GM12878 (cell line): Measurements from ENCODE around the gene WIPF2.

Experiments
- CREB1 ChIP-seq: IDR thresholded peaks from 2 replicates; pipeline ENCODE4 v1.6.1; 2012; ENCODE audit warnings: low read depth, mild to moderate bottlenecking, inconsistent platforms
- CTCF ChIP-seq, 3 experiments: IDR thresholded peaks in 2 of 3; conservative IDR thresholded peaks in 1 of 3; 2 replicates each; pipeline ENCODE4 v1.5.1; 2011; ENCODE audit warnings: low read depth in 3 of 3, low read length in 3 of 3, mild to moderate bottlenecking in 3 of 3, control low read depth in 2 of 3, moderate library complexity in 2 of 3, inconsistent platforms in 1 of 3, mixed read lengths in 1 of 3; ENCODE audit not compliant: control insufficient read depth in 2 of 3, insufficient read depth in 1 of 3; ENCODE audit errors: extremely low read depth in 1 of 3
- EED ChIP-seq: sonication (generic); IDR thresholded peaks from 2 replicates; pipeline ENCODE4 v1.6.1; 2016; ENCODE audit warnings: antibody characterized with exemption, low read depth
- MEF2B ChIP-seq: fragments of 450-650 bp; IDR thresholded peaks from 2 replicates; pipeline ENCODE4 v1.6.1; 2018; ENCODE audit warnings: mild to moderate bottlenecking, moderate library complexity; ENCODE audit not compliant: partially characterized antibody, poor library complexity, severe bottlenecking
- NR2C2 ChIP-seq: IDR thresholded peaks from 2 replicates; pipeline ENCODE4 v1.6.1; 2011; ENCODE audit warnings: borderline replicate concordance, low read depth; ENCODE audit not compliant: control insufficient read depth, insufficient read length
- RELA ChIP-seq: fragments of 450-650 bp; IDR thresholded peaks from 2 replicates; pipeline ENCODE4 v1.8.0; 2014; ENCODE audit warnings: borderline replicate concordance; ENCODE audit not compliant: partially characterized antibody
- TF ChIP-seq, protein P1 (sequence below): fragments of 450-650 bp; IDR thresholded peaks from 2 replicates; pipeline ENCODE4 v1.6.1; 2017; ENCODE audit warnings: mild to moderate bottlenecking, low read depth, inconsistent platforms; ENCODE audit not compliant: poor library complexity, severe bottlenecking
- TF ChIP-seq, protein P2 (sequence below): IDR thresholded peaks from 2 replicates; pipeline ENCODE4 v1.6.1; 2012; ENCODE audit warnings: low read length, inconsistent platforms

DNA sequence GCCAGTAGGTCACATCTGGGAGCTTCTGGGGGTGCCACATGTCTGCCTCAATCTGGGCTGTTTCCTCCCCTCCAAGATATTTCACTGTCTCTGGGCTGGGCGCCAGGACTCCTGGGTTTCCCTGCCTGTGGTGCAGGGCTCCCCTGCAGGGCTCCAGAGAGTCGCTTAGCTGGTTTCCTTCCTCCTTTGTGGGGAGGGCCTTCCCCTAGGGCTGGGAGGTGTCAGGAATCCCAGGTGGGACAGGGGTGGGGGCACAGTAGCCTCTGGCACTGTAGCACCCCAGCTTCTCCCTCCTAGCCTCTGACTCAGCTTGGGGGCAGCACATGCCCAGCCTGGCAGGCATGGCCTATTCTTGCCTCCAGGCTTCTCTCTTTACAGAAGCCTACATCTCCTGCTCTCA lies 92.5 kb downstream of the WIPF2 start:
- TF ChIP-seq, protein P1, sequence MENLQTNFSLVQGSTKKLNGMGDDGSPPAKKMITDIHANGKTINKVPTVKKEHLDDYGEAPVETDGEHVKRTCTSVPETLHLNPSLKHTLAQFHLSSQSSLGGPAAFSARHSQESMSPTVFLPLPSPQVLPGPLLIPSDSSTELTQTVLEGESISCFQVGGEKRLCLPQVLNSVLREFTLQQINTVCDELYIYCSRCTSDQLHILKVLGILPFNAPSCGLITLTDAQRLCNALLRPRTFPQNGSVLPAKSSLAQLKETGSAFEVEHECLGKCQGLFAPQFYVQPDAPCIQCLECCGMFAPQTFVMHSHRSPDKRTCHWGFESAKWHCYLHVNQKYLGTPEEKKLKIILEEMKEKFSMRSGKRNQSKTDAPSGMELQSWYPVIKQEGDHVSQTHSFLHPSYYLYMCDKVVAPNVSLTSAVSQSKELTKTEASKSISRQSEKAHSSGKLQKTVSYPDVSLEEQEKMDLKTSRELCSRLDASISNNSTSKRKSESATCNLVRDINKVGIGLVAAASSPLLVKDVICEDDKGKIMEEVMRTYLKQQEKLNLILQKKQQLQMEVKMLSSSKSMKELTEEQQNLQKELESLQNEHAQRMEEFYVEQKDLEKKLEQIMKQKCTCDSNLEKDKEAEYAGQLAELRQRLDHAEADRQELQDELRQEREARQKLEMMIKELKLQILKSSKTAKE: no peak
- TF ChIP-seq CTCF (IDR thresholded peaks at IDR 0.05 in 2 of 3, conservative IDR thresholded peaks at IDR 0.05 in 1 of 3; ENCODE audit: control insufficient read depth in 2 of 3, extremely low read depth in 1 of 3, insufficient read depth in 1 of 3, low read depth in 3 of 3, low read length in 3 of 3): no peak
- TF ChIP-seq NR2C2: no peak
- TF ChIP-seq EED: no peak; the same call in 1 of the 2 replicates
- TF ChIP-seq CREB1: no peak
- no peak for TF ChIP-seq MEF2B
- TF ChIP-seq RELA: no peak
- TF ChIP-seq, protein P2, sequence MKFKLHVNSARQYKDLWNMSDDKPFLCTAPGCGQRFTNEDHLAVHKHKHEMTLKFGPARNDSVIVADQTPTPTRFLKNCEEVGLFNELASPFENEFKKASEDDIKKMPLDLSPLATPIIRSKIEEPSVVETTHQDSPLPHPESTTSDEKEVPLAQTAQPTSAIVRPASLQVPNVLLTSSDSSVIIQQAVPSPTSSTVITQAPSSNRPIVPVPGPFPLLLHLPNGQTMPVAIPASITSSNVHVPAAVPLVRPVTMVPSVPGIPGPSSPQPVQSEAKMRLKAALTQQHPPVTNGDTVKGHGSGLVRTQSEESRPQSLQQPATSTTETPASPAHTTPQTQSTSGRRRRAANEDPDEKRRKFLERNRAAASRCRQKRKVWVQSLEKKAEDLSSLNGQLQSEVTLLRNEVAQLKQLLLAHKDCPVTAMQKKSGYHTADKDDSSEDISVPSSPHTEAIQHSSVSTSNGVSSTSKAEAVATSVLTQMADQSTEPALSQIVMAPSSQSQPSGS: no peak
